GM19193 (cell line): ENCODE data around the gene MAGEB17.

Source experiments
- POLR2A ChIP-seq: IDR thresholded peaks from 4 replicates; pipeline ENCODE4 v1.6.1; 2011; ENCODE audit not compliant: insufficient read depth, insufficient read length; ENCODE audit errors: extremely low read depth

MAGEB17 gene

GRCh38 chrX:16167181-16167580 lies at the start of gene MAGEB17:
MAGEB17 (plus strand) TSS chrX:16167481; CDS start chrX:16170383, 2,902 bp downstream.
- TF ChIP-seq POLR2A = no peak

GRCh38 chrX:16119353-16120220 lies 47.7 kb upstream of the MAGEB17 start:
- no peak for TF ChIP-seq POLR2A

GRCh38 chrX:16120431-16120830 lies 46.9 kb upstream of the MAGEB17 start:
- no peak for TF ChIP-seq POLR2A

DNA sequence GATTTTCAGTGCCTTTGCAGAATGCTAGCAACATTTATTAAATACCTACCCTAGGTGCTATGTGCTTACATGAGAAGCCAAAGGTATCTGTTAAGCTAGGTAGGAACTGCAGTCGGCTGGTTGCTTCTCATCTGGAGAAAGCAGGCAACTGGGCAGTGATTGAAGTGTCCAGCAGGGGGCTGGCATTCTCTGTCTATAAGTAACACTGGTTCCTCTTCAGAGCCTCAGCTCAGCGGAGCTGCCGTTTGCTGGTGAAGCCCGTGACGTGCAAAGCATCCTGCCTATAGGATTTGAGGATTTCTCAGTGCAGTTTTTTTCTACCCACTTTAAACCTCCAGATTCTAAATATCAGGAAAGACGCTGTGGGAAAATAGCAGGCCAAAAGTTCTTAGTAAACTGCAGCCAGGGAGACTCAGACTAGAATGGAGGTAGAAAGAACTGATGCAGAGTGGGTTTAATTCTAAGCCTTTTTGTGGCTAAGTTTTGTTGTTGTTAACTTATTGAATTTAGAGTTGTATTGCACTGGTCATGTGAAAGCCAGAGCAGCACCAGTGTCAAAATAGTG lies 44.0 kb upstream of the MAGEB17 start, which contains the start of gene GRPR:
Gene GRPR (plus strand): TSS at position 344 of the 565 bp plus-strand sequence. CDS start 389 bp downstream, outside the sequence.
- TF ChIP-seq POLR2A = no peak

DNA sequence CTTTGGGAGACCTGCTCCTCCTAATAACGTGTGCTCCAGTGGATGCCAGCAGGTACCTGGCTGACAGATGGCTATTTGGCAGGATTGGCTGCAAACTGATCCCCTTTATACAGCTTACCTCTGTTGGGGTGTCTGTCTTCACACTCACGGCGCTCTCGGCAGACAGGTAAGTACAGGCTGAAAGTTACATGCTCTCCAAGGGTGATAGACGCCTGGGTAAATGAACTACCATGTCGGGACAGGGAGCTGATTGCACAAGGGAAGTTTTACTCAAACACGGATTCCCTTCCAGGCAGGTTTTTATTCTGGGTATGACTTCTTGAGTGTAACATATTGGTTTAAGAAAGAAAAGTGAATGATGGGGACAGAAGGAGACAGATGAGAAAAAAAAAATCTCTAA lies 43.1 kb upstream of the MAGEB17 start:
- no peak for TF ChIP-seq POLR2A

DNA sequence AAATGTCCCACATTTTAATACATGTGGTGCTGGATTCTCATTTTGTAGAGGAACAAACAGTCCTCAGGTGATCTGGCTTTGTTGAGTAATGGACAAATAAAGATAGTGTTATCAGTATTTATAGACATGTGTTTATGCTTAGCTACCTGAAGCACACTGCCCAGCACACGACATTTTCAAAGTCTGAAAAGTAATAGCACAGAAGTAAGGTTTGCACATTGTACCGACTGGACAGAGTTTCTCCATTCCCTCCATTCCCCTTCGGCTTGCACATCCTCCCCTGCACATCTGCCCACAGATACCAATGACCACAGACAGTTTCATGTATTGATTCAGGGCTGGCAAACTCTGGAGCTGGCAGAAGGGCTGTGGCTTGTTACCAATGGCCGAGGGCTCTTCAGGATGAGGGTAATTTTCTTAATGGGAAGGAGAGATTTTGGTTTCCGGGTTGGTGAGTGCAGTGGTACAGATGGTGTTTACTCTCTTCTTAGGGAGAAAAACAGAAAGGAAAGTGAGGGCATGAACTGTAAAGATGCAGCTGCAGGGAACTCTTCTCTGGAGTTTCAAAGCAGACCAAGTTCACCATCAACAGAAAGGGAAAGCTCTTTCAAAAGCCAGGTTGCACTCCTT lies 41.6 kb upstream of the MAGEB17 start:
- TF ChIP-seq POLR2A = no peak

DNA sequence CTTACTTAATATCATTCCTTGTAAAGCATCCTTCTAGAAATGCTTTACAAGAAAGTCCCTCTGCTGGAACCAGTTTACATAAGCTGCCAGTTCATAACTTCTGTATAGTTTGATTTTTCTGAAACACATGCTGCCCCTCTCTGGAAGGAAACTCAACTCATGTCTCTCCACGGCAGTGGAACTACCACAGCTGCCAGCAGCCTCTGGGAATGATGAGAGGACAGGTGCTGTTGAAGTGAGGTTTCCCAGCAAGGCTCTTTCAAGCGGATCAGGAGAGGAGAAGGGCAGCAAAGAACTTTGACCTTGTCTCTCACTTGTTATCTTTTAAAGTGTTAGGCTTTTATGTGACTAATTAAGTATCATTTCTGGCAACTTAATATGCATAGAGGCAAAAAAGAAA lies 36.6 kb upstream of the MAGEB17 start:
- no peak for TF ChIP-seq POLR2A

GRCh38 chrX:16134936-16135335 lies 32.3 kb upstream of the MAGEB17 start:
- no peak for TF ChIP-seq POLR2A

GRCh38 chrX:16136080-16136479 lies 31.2 kb upstream of the MAGEB17 start:
- no peak for TF ChIP-seq POLR2A

- TF ChIP-seq POLR2A = no peak
These were observed 29.7 kb upstream of the MAGEB17 start for GRCh38 chrX:16137416-16138107.

GRCh38 chrX:16138108-16138427 lies 29.2 kb upstream of the MAGEB17 start:
- TF ChIP-seq POLR2A = no peak

- no peak for TF ChIP-seq POLR2A
These were observed 26.8 kb upstream of the MAGEB17 start for GRCh38 chrX:16140448-16140847.

DNA sequence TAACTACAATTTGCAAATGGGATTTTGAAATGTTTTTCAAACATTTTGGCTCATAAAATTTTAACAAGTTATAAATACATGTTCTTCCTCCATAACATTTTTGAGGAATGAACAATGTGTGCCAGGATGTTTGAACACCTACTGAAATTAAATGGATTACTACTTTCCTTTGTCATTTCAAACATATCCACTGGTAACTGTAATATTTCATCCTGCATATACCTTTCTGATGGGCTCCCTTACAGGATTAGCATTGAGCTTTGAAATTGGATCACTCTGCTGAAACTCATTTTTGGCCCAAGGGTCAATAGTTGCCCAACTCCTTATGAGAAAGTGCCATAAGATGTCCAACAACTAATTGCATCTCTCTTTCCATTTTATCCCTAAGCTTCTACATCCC lies 26.3 kb upstream of the MAGEB17 start:
- no peak for TF ChIP-seq POLR2A

GRCh38 chrX:16141422-16142245 lies 25.6 kb upstream of the MAGEB17 start:
- no peak for TF ChIP-seq POLR2A

GRCh38 chrX:16142246-16142558 lies 25.1 kb upstream of the MAGEB17 start:
- TF ChIP-seq POLR2A = no peak

- TF ChIP-seq POLR2A = no peak
These were observed 23.3 kb upstream of the MAGEB17 start for GRCh38 chrX:16143968-16144367.

DNA sequence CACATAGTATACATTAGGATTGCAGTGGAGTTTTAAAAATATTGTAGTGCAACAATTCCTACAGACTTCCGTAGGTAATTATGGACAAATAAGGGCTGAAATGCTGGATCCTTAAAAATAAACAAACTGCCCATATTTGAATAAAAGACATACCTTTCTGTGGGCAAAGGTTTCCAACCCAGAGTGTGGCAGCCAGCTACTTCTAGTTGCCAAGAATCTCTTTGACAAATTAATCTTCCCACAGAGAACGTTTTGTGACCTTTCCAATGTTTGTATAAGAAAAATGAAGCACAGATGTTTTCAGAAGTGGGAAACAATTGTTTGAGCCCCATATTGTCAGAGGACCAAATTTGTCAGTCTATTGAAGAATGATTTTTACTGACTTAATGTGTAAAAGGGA lies 22.9 kb upstream of the MAGEB17 start:
- TF ChIP-seq POLR2A = no peak
